Measurements from ENCODE around the gene CAMK2A.
"Not testable (repeated sequence)": the region's sequence is repeated elsewhere in the genome, so short reads cannot be mapped to it uniquely, and the experiment has no call there.

Gene CAMK2A

DNA sequence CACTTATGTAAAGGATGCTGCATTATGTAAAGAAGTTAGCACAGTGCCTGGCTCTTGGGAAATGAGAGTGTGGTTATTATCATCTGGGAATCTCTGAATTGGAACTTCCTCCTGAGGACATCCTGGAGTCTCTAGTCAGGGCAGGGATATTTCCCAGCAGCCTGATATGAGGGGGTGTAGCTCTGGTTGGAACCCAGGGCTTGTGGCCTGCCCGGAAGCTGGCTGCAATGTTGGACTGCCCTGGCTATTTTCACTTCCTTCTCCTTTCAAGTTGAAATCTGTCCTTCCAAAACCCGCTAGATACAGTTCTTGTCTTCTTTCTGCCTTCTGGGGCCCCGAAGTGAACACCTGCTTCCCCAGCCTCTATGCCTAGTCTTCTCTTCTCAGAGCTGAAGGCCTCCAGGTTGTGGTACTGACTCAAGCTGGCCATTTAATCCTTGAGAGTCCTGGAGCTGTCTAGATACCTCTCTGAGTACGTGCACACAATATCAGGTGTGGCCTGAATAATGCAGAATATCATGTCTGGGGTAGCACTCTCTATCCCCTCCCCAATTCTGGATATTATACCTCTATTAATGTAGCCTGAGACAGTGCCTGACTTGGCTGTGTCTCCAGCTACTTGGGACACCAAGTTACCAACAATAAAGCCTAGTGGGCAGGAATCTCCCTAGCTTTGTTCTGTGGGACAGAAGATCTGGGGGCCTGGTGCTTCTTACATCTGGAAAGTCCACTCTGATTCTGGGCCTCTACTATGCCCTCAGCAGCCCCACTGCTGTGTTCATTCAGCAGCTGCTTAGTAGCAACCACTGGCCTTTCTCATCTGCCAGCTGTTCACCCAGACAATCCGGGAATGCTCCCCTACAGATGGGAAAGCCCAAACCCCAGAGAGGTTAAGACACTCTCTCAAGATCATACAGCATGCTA lies 54.7 kb downstream of the CAMK2A start:
- no peak for DNase-seq

DNA sequence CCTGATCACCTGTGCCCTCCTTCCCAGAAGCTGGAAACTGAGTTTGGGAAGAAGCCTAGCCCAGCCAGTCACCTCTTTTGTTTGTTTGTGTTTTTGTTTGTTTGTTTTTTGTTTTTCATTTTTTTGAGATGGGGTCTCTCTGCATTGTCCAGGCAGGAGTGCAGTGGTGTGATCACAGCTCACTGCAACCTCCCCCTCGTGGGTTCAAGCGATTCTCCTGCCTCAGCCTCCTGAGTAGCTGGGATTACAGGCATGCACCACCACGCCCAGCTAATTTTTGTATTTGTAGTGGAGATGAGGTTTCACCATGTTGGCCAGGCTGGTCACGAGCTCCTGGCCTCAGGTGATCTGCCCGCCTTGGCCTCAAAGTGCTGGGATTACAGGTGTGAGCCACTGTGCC lies 55.9 kb downstream of the CAMK2A start:
- not testable (repeated sequence) for DNase-seq

DNA sequence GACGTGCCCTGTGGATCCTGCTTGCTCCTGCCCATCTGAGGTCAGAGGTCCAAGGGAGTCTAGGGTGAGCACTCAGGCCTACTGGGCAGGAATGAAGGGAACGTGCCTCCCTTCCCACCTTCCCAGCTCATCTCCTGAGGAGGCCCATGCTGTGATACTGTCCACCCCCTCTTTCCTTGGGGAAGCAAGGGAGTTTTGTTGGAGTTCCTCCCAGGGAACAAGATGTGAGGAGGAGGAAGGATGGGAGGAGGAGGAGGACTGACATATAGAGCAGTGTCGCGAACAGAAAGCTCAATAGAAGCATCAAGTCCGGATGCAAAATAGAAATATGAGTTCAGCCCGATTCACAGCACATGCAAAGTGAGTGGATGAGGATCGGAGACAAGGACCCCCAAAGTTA lies 58.7 kb downstream of the CAMK2A start:
- no peak for DNase-seq

DNA sequence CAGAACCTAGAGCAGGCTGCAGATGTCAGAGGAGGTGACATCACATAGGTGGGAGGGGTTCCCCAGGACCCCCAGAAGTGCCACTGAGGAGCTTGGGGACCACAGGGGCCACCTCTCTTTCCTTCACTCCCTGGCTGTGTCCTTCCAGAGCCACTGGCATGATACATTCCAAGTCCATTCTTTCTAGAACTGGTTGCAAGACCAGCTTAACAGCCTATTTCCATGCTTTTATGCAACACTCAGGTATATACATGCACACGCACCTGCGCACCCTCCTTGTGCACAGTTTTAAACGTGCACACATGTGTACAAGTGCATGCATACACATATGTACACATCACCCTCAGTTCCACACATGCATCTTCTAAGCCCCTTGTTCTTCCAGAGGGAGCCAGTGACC lies 60.0 kb downstream of the CAMK2A start:
- no peak for DNase-seq

DNA sequence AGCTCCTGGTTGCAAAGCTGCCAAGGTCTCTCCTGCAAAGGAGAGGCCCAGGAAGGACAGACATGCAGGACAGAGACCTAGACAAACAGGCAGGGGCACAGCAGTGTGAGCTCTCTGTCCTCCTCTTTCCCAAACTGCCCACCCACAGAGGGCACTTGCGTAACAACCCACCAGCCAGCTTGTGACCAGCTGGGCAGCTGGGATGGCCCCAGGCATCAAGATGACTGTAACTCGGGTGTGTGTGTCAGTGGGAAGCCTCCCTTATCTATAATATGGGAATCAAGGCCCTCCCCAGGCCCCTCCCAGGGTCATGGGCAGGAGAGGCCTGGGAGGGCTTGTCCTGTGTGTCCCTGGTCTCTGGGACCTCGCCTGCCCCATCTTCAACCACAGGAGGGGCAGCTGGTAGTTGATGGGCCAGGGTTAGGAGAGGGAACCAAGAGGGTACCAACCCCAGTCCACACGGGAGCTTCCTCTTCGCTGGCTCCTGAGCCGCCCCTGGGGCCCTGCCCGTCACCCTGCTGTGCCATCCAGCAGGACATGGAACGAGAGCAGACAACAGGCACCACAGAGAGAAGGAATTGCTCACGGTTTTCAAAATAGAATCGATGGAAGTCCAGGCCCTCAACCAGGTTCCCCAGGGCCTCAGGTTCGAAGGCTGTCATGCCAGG lies 61.8 kb downstream of the CAMK2A start:
- DNase-seq, result no peak

DNA sequence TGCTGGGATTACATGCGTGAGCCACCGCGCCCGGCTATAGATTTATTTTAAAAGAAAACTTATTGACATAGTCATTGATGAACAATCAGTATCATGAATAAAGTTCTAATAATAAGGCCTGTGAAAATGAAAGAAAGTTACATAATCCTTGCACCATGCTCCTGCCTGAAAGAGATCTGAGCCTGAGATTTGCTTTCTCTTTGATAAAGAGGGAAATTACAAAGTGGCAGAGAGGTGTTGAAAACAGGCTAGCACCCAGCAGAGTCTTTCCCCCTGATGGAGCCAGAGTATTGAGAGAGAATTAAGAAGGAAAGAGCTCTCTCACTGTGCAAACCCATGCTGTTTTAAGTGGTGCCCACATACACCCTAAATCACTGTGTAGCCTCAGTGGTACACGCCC lies 62.5 kb downstream of the CAMK2A start:
- DNase-seq, result no peak

DNA sequence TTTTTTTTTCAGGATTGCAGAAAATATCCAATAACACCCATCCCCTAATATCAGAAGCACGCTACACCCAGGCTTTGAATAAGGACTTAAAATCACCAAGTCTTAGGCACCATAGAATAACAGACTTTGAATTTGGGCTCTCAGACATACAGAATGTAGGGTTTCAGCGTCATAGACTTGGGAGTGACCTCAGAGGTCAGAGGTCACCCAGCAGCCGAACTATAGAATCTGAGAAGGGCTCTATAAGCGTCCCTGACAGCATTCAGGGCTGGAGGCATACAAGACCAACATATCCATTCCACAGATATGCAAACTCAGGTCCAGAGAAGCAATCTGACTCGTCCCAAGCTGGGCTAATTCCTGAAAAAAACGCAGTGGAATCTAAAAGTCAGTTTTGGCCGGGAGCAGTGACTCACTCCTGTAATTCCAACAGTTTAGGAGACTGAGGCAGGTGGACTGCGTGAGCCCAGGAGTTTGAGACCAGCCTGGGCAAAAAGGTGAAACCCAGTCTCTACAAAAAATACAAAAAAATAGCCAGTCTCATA lies 65.0 kb downstream of the CAMK2A start:
- DNase-seq, result no peak

DNA sequence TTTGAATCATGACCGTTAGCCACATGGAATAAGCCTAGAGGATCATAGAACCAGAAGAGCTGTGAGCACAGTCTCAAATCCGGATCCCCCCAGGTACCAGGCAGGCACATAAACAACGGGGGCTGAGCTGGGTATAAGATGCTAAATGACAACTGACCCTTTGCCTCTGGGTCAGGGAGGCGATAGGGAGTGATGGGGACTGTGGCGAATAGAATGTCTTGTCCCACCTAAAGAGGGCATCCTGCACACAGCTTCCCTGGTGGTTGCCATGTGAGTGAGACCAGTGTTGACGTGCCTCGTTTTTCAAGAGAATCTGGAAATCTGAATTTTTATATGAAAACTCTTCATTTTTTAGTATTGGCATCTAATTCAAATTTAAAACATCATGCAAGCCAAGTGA lies 66.1 kb downstream of the CAMK2A start:
- no peak for DNase-seq

DNA sequence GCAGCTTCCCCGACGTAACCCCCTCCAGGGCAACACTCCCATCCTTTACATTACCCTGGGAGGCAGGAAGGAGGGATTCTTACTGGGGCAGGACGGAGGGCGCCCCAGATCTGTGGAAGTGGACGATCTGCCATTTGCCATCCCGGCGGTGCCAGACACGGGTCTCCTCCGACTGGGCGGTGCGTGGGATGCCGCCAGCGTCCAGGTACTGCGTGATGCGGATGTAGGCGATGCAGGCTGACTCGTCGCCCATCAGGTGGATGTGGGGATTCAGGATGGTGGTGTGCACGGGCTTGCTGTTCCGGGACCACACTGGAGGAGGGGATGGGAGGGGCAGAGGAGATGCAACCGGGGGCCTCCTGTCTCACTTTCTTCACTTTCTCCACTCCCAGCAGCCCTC lies 66.7 kb downstream of the CAMK2A start:
- no peak for DNase-seq

DNA sequence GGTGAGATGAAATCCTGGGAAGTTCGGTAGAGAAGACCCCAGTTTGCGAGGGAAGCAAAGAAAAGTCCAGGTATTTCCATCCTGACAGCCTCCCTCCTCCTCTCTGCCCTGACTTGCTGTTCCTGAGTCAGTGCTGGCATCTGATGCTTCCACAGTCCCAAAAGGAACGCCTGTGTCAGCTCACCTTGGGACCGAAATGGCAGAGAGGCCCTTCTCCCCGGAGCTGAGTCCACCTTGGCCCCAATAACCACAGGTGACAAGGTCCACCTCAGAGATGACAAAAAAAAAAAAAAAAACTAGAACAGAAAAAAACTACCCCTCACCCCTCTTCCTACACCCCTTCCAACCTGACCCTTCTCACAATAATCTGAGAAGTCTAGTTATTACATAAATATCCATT lies 68.1 kb downstream of the CAMK2A start:
- no peak for DNase-seq

DNA sequence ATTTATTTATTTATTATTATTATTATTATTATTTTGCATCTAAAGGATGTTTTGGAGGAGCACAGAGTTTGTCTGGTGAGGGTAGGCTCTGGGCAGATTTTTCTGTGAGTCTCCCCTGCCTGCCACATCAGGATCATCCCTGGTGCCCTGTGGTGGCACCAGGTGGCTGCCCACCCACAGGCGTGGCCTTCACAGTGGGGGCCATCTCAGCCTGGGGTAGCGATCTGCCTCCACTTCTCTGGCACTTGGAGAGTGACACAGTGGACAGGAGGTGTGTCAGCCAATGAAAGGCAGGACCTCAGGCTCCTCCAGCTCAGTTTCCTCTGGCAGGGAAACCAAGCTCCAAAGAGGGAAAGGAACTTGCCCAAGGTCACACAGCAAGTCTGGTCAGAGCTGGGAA lies 69.7 kb downstream of the CAMK2A start:
- no peak for DNase-seq

DNA sequence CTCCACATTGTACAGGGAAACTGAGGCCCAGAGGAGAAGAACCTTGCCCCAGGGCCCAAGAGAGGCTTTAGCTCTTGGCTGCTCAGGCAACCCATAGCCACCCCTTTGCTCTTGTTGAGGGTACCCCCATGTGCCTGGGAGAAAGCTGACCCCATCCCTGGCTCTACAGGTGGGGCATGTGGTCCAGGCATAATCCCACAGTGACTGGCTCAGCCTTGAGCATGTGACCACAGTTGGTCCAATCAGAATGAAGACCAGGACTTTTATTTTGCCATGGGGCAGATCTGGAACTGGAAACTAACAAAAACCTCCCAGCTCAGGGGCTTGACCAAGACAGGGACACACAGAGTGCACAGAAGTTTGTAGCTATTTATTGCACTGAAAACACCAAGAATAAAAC lies 70.4 kb downstream of the CAMK2A start:
- DNase-seq, result no peak

DNA sequence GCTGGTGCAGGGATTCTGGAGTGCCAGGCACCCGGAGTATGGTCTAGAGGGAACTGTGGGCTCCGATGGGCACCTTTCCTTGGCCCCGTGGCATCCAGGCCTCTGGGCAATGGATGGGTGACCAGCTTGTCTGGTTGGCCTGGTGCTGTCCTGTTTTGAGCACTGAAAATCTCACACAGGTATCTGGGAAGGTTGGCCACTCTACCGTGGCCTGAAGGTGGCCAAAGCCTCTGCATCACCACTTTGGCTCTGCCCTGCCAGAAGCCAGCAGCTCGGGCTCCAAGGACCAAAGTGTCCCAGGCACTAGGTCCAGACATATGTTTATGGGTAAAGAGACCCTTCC lies 70.9 kb downstream of the CAMK2A start:
- no peak for DNase-seq

DNA sequence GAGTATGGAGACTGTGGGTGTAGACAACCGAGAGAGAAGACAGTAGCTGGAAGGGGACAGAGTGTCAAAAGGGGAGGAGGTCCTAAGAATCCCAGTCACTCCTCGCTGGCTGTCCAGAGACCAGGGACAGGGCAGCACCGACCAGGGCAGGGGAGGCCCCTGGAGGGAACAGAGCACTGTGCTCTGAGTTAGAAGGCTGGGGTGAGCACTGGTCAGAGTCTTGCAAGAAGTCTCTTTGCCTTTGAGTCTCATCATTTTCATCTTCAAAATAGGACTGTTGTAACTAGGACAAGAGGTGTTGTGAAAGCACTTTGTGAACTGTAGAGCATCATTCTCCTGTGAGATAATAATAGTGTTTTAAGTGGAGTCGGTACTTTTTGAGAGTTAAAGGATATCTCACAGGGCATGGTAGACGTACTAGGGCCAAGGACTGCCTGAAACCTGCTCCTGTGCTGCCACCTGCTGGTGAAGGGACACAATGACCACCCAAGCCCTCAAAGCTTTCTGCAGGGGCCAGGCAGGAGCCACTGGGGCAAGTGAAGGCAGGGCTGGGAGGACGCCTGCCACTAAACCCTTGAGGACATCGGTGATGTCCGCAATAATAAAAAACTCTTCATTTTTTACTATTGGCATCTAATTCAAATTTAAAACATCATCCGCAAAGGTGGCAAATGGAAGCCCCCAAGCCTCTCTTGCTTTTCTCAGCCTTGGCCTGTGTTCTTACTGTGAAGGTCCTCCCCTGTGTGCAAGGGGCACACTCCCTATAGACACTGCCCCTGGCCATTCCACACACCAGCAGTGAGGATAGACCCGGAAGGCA lies 71.5 kb downstream of the CAMK2A start:
- peak; percentile 71 for DNase-seq

DNA sequence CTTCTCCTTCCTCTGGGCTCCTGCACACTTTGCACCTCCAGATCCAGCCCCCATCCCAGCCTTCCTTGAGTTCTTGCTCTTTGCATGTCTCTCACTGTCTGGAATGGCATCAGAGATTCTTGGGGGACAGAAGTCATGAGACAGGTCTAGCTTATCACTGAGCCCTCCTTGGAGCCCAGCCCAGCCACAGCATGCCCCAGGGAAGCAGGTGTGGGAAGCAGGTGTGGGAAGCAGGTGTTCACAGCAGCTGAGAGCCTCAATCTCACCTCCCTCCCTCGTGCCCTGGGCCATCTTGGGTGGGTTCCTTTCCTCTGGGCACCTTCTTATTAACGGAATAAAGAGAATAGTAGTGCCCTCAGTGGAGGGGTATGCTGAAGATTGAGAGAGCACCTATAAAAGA lies 72.5 kb downstream of the CAMK2A start:
- DNase-seq, result no peak

DNA sequence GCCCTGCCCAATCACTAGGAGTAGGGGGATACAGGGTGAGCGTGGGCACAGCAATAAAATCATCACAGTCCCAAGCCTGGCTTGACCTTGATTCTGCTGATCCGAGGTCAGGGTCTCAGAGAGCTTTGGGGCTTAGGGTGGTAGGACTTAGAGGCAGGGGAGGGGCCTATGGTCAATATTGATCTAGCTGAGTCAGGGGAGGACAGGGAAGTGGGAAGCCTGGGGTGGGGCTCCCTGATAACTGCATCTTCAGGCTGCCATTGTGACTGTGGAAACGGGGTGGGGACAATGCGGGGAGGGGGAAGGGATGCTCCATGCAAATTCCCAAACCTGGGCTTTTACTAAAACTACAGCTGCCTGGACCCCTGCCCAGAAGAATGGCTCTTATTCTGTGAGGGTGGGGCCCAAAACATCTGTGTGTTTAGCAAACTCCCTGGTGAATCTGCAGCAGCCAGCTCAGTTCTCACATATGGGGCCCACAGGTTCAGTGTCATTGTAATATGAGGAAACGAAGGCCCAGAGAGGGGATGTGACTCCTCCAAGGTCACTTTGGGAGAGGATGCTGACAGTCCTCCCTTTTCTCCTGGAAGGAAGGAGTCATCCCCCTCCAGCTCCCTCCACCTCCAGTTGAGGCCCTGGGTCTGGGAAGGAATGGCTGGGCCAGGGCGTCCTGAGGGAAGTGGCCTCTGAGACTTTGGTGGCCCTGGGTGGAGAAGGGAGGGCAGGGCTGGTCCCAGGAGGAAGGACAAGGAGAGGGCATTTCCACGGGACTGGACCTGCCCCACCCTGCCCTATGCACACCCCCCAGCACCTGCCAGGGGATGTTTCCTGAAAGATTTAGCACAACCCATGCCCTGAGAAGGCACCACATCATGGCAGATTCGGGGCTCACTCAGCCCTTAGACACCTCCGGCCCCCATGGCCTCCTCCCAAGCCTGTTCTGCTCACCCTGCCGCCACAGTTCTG lies 73.3 kb downstream of the CAMK2A start:
- no peak for DNase-seq

DNA sequence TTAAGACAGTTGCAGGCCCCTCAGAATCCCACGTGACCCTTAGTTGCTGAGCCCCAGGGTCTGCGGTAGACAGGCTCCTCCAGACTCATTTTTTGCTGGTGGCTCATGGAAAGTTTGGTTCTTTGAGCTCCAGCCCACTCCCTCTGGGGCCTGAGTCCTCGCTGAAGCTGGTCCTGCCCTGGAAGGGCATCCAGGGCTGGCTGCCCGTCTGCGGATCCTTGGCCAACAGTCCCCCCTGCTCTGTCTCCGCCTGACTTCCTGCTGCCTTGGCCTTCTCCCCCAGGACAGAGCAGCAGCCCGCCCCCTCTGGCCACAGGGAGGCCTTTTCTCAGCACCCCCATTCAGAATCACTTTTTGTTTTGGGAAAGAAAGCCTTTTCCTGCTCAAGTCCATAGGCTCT lies 75.3 kb downstream of the CAMK2A start:
- no peak for DNase-seq

DNA sequence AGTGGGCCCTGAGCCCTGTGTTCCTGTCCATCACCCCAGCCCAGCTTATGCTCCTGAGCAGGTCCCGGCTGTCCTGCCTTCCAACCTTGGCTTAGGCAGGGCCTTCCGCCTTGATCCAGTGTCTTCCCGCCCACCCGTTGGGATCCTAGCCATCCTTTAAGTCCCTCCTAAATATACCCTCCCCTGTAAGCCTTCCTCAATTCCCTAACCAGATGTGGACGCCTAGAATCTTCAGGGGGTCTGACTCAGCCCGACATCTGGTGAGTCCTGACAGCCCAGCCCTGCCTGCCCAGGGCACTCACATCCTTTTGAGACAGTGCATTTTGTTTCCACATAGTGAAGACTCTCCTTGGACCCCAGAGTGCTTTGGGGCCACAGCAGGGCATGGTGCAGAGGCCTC lies 76.0 kb downstream of the CAMK2A start:
- no peak for DNase-seq

DNA sequence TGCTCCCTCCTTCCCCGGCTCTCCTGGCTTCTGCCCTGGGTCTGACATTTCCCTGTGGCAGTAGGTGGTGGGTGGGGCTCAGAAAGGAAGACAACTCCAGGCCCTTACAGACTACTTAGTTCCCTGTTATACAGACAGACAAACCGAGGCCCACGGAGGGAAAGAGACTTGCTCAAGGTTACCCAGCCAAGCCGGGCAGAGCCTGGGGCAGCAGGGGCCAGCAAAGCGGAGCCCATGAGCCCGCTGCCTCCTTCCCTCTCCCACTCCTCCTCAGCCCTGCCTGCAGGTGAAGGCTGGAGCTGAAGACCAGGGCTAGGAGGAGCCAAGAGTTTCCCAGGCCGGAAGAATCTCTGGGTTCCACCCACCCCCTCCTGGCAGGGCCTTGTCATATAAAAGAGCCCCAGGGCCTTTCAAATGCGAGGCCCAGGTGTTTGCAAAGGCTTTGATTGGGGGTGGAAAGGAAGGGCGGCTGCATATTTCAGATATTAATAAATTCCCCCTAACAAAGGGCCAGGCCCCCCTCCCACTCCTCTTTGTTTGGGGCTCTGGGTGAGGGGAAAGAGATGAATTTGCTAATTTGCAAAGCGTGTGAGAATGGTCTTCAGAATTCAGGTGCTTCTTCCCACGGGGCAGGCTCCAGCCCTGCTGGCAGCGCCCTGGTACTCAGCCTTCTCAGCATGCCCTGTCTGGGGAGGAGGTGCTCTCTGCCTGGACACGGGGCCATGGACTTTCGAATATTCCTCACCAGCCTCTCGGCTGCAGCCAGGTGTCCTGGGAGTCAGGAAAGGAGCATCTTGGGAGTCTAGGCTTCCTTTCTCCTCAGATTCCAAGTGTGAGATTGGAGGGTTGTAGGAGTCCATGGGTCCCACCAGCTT lies 78.2 kb downstream of the CAMK2A start:
- DNase-seq, result no peak

DNA sequence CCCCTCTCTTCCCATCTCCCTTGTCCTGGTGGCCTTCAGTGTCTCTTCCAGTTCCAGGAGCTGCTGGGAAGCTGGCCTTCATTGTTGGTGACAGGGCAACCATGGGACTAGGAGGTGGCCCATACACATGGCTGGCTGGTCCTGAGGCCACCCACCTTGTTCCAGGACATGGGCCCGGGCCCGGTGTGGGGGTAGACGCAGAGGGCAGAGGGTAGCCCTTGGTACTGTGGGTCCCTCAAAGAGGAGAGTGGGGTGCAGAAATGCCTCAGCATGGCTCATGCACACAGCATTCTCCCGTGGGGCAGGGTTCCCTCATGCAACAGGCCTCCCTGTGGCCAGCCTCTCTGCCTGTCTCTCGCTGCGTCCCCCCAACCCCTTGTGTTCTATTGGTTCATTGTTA lies 78.9 kb downstream of the CAMK2A start:
- no peak for DNase-seq

DNA sequence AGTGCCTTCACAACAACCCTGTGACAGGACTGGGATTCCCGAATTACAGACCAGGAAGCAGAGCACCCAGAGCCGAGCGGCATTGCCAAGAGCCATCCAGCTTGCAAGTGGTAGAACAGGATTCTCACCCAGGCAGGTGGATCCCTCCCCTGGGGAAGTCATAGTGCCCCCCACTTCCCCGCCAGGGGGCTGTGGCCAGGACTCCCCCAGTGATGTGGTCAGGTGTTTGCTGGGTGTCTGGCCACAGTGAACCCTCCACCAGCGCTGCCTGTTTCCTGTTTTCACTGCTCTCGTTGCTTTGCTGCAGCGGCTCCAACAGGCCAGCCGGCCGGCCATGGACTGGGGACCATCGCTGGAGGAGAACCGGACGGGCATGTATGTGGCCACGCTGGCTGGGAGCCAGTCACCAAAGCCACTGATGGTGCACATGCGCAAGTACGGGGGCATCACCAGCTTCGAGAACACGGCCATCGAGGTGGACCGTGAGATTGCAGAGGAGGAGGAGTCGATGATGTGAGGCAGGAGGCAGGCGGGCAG lies 80.4 kb downstream of the CAMK2A start:
- DNase-seq, result no peak
